MCF 10A (cell line): ENCODE data around the gene ATG16L2. TPM values are rescaled to one million over a fixed set of nuclear protein-coding genes. Genes with fewer than 3 reads are reported as not detected.

Experiments used
- BruUV-seq: library from RNA; stranded (reverse); fragments of 400-500 nt; replicated peaks from 2 replicates; lab custom pipeline; 2021; lab: Mats Ljungman, UMichigan
- CTCF ChIA-PET: fragments of 300-600 bp; sonication (Branson Sonifier 250); formaldehyde crosslinking; extraction: SDS; loops from one replicate; lab custom pipeline; 2021; ENCODE audit warnings: antibody characterized with exemption, inconsistent platforms; lab: Yijun Ruan, JAX
- POLR2A ChIA-PET: fragments of 300-600, 350-650 bp; sonication (Branson Sonifier 250); formaldehyde crosslinking; extraction: SDS; loops from one replicate; lab custom pipeline; 2020; ENCODE audit warnings: antibody characterized with exemption, inconsistent platforms; lab: Yijun Ruan, JAX
- DNase-seq: peaks from one replicate; pipeline ENCODE4 v3.0.0-alpha.2; 2018; ENCODE audit not compliant: unreplicated experiment
- H3K27ac Mint-ChIP-seq: one replicate; pipeline ENCODE4 v1.8.0; 2022; ENCODE audit warnings: mild to moderate bottlenecking, low read depth, mixed read lengths; ENCODE audit not compliant: unreplicated experiment
- H3K27me3 Mint-ChIP-seq: one replicate; pipeline ENCODE4 v1.8.0; 2022; ENCODE audit warnings: mixed read lengths; ENCODE audit not compliant: insufficient read depth, unreplicated experiment
- H3K36me3 Mint-ChIP-seq: one replicate; pipeline ENCODE4 v1.8.0; 2022; ENCODE audit warnings: mild to moderate bottlenecking, moderate library complexity, mixed read lengths; ENCODE audit not compliant: insufficient read depth, unreplicated experiment
- H3K4me1 Mint-ChIP-seq: one replicate; pipeline ENCODE4 v1.8.0; 2022; ENCODE audit warnings: mixed read lengths; ENCODE audit not compliant: insufficient read depth, unreplicated experiment
- H3K4me3 Mint-ChIP-seq: one replicate; pipeline ENCODE4 v1.8.0; 2022; ENCODE audit warnings: mild to moderate bottlenecking, moderate library complexity, mixed read lengths; ENCODE audit not compliant: unreplicated experiment
- H3K9me3 Mint-ChIP-seq: one replicate; pipeline ENCODE4 v1.8.0; 2022; ENCODE audit warnings: mixed read lengths; ENCODE audit not compliant: unreplicated experiment
- CTCF ChIP-seq: fragments of 200-600 bp; IDR thresholded peaks from one replicate; pipeline ENCODE4 v1.8.0; 2022; ENCODE audit warnings: antibody characterized with exemption, mild to moderate bottlenecking; ENCODE audit not compliant: unreplicated experiment
- intact Hi-C: fragments of 100-400 bp; cut with micrococcal nuclease; formaldehyde crosslinking; loops from 2 replicates; pipeline ENCODE4 v1.14.1; 2022
- microRNA-seq: library from miRNA; unstranded; fragments of <30 nt; microRNA quantifications from one replicate; pipeline ENCODE4 v1.2.0, GENCODE V29; 2022
- total RNA-seq: library from RNA; stranded (reverse); gene quantifications from 2 replicates; pipeline ENCODE4 v1.2.3, GENCODE V29; 2022

ATG16L2 gene
- total RNA-seq, 1 experiment from 2014 or later = 11.2 TPM

DNA sequence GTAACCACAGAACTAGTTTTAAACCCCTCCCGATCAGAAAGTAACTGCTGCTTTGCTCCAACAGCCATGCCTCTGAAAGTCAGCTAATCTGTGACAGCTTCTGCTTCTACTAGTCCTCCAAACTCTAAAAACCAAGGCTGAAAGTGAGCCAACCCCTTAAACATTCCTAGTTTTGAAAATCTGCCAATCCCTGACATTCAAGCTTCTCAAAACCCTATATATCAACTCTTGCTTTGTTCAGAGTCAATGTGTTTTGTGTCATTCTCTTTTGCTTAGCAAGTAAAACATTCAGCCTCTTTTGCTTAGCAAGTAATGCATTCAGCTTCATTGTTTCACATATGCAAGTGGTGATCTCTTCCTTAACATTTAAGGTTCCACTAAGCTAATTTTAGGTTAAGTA lies 56.9 kb downstream of the ATG16L2 start:
- H3K9me3 Mint-ChIP-seq = no peaks in the 10 kb centered on the region
- no peak overlapping the region for H3K4me3 Mint-ChIP-seq
- H3K27ac Mint-ChIP-seq = no peak overlapping the region
- POLR2A ChIA-PET = no interaction called here
- H3K4me1 Mint-ChIP-seq = no peaks in the 10 kb centered on the region
- DNase-seq = no peak
- H3K27me3 Mint-ChIP-seq = no peaks in the 10 kb centered on the region
- CTCF ChIA-PET = interaction anchor here (0.6 kb wide), 2 partner anchors 29 to 81 kb away, joined by 3 to 4 read pairs; no protein-coding TSS in a partner anchor
- peaks cover 8% of the 10 kb centered on the region for H3K36me3 Mint-ChIP-seq
- no peak for TF ChIP-seq CTCF
- no TSS peak for BruUV-seq
- intact Hi-C loops = no loop called here

DNA sequence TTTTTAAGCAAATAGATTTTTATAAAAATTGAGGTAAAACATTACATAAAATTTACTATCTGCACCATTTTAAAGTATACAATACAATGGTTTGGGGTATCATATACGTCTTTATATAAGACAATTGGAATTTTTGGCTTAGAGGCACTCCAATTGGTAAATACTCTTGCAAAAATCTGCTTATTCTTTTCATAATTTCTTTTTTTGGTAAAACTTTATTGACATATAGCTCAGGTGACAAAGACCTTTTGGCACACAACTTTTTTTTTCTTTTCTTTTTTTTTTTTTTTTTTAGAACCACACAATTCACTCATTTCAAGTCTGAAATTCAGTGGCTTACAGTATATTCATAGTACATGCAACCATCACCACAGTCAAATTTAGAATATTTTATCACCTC lies 57.8 kb downstream of the ATG16L2 start:
- TF ChIP-seq CTCF = no peak

DNA sequence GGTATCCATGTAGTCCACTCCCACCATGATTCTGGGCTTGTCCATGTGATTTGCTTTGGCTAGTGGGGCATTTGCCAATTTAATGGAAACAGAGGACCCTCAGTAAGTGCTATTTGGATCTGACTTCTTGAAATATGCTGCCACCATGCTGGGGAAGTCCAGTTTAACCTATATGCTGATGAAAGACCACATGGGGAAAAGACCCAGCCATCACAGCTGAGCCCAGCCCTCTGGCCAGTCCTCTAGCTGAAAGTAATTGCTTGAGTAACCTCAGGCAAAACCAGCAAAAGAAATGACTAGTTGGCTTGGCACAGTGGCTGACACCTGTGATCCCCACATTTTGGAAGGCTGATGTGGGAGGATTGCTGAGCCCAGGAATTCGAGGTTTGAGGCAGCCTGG lies 61.5 kb downstream of the ATG16L2 start:
- no peak for DNase-seq
- no peaks in the 10 kb centered on the region for H3K9me3 Mint-ChIP-seq
- H3K4me1 Mint-ChIP-seq = no peaks in the 10 kb centered on the region
- no TSS peak for BruUV-seq
- ChIA-PET CTCF (interaction anchor here (1.6 kb wide), 1 partner anchor 10 kb away, joined by 3 read pairs; no protein-coding TSS in a partner anchor), POLR2A (no interaction called here)
- no peak overlapping the region for H3K27ac Mint-ChIP-seq
- no peaks in the 10 kb centered on the region for H3K27me3 Mint-ChIP-seq
- intact Hi-C loops = no loop called here
- TF ChIP-seq CTCF = no peak
- no peaks in the 10 kb centered on the region for H3K36me3 Mint-ChIP-seq
- H3K4me3 Mint-ChIP-seq = no peak overlapping the region

More for the DNA sequence above, 57.8 kb downstream of the ATG16L2 start:
- Mint-ChIP-seq H3K36me3 (peaks cover 8% of the 10 kb centered on the region), H3K4me3 (no peak overlapping the region), H3K9me3 (no peaks in the 10 kb centered on the region), H3K4me1 (no peaks in the 10 kb centered on the region), H3K27me3 (no peaks in the 10 kb centered on the region), H3K27ac (no peak overlapping the region)
- CTCF ChIA-PET = interaction anchor here (0.7 kb wide), 1 partner anchor 28 kb away, joined by 4 read pairs; no protein-coding TSS in a partner anchor
- no TSS peak for BruUV-seq
- intact Hi-C loops = no loop called here
- POLR2A ChIA-PET = no interaction called here
- DNase-seq = no peak

DNA sequence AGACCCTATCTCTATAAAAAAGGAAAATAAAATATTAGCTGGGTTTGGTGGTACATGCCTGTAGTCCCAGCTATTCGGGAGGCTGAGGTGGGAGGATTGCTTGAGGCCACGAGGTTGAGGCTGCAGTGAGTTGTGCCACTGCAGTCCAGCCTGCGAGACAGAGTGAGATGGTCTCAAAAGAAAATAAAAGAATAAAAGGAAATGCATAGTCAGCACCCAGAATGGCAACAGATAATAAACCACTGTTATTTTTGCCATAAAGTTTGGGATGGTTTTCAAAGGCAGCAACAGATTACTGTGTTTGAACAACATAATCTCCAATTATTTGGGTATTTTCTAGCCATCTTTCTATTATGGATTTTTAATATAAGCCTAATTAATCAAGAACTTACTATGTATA lies 61.9 kb downstream of the ATG16L2 start:
- ChIA-PET POLR2A (no interaction called here), CTCF (interaction anchor here (1.6 kb wide), 1 partner anchor 10 kb away, joined by 3 read pairs; no protein-coding TSS in a partner anchor)
- BruUV-seq = no TSS peak
- DNase-seq = no peak
- Mint-ChIP-seq H3K4me3 (no peak overlapping the region), H3K27ac (no peak overlapping the region), H3K36me3 (no peaks in the 10 kb centered on the region), H3K4me1 (no peaks in the 10 kb centered on the region), H3K27me3 (no peaks in the 10 kb centered on the region), H3K9me3 (no peaks in the 10 kb centered on the region)
- TF ChIP-seq CTCF = no peak
- intact Hi-C loops = no loop called here

Small RNA genes within 50 kb of the gene (microRNA-seq; reads per million reads assigned to microRNA genes)
- gene MIR4692 = not detected

Other genes starting within 250 kb of the ATG16L2 start
- 1.9 and 3.3 TPM in 2 replicates for gene PDE2A, start 140.0 kb upstream of the ATG16L2 start, total RNA-seq
- gene ARAP1, start 62.0 kb upstream of the ATG16L2 start, total RNA-seq = 47.0 and 47.6 TPM in 2 replicates
- 10.6 and 16.9 TPM in 2 replicates for gene STARD10, start 20.4 kb upstream of the ATG16L2 start, total RNA-seq